KOPT-K1 (cell line): ENCODE results near the gene FOSB.

Source experiments
- H3K27ac ChIP-seq: fragments of 200-600 bp; sonication (generic); 2 replicates; pipeline ENCODE4 v1.5.1; 2016; ENCODE audit warnings: antibody characterized with exemption, mild to moderate bottlenecking, low read depth, low read length; ENCODE audit not compliant: poor library complexity, severe bottlenecking
- H3K36me3 ChIP-seq: fragments of 200-600 bp; sonication (generic); 2 replicates; pipeline ENCODE4 v1.5.1; 2017; ENCODE audit warnings: antibody characterized with exemption, mild to moderate bottlenecking, low read length, moderate library complexity; ENCODE audit not compliant: insufficient read depth
- H3K9me3 ChIP-seq: fragments of 200-600 bp; sonication (generic); 2 replicates; pipeline ENCODE4 v1.5.1; 2017; ENCODE audit warnings: antibody characterized with exemption, low read length, mild to moderate bottlenecking; ENCODE audit not compliant: insufficient read depth, poor library complexity, severe bottlenecking

The FOSB gene

GRCh38 chr19:45478454-45479238, 10.8 kb downstream of the FOSB start:
- no peaks in the 10 kb centered on the region for H3K9me3 ChIP-seq
- no peaks in the 10 kb centered on the region for H3K36me3 ChIP-seq
- peak overlapping the region; percentile 50 for H3K27ac ChIP-seq

DNA sequence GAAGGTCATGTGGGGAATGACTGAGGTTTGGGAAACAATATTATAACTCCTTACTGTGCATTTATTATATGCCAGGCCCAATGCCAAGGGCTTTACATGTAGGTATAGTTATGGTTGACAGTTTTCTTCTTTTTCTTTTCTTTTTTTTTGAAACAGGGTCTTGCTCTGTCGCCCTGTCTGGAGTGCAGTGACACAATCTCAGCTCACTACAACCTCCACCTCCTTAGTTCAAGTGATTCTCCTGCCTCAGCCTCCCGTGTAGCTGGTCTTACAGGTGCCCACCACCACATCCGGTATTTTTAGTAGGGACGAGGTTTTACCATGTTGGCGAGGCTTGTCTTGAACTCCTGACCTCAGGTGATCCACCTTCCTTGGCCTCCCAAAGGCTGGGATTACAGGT, 15.2 kb downstream of the FOSB start:
- Histone ChIP-seq H3K36me3 (no peaks in the 10 kb centered on the region), H3K9me3 (no peaks in the 10 kb centered on the region)

GRCh38 chr19:45484273-45484945, 16.6 kb downstream of the FOSB start:
- no peaks in the 10 kb centered on the region for H3K9me3 ChIP-seq
- no peak overlapping the region for H3K27ac ChIP-seq
- H3K36me3 ChIP-seq, result no peaks in the 10 kb centered on the region

More for the DNA sequence above, 15.2 kb downstream of the FOSB start:
- H3K27ac ChIP-seq, result no peak overlapping the region

- H3K9me3 ChIP-seq, result no peaks in the 10 kb centered on the region
- no peak overlapping the region for H3K27ac ChIP-seq
- no peaks in the 10 kb centered on the region for H3K36me3 ChIP-seq
Observed at GRCh38 chr19:45485305-45486077, 17.7 kb downstream of the FOSB start.

DNA sequence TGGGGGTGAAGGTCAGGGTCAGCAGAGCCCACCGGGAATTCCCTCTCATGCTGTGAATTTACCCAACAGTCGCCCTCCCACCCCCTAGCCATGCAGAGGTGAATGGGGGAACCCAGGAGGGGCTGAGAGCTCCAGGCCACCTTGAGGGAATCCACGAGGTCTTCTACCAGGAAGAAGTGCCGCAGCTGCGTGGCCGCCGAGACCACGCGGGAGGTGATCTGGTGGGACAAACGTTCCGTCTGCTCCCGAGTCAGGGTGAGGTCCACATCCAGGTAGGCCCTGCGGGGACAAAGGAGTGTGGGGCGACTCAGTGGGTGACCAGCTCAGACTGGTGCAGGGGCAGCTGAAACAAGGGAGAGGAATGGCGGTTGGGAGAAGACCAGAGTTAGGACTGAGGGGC, 20.9 kb downstream of the FOSB start:
- no peak overlapping the region for H3K27ac ChIP-seq
- no peaks in the 10 kb centered on the region for H3K9me3 ChIP-seq
- no peaks in the 10 kb centered on the region for H3K36me3 ChIP-seq

DNA sequence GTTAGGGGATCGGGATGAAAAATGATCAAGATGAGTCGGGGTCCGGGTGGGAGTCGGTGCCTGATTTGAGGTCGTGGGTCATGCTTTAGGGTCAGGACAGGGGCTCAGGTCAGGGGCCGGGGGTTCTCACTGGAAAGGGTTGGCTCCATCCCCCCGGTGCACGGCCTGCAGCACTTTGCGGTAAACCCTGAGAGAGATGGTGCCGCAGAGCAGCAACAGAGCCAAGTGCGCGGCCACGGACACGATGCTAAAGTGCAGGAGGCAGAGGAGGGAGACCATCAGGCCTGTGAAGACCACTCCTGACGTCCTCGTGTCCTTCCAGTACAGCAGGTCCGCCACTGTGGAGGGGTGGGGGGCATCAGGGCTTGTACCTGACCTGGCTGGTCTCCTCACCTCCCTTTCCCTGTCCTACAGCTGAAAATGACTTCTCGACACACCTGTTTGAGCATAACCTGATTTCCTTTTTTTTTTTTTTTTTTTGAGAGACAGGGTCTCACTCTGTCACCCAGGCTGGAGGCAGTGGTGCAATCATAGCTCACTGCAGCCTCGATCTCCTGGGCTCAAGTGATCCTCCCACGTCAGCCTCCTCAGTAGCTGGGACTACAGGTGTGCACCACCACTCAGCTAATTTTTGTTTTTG, 21.5 kb downstream of the FOSB start:
- H3K9me3 ChIP-seq, result no peaks in the 10 kb centered on the region
- H3K27ac ChIP-seq, result no peak overlapping the region
- no peaks in the 10 kb centered on the region for H3K36me3 ChIP-seq

GRCh38 chr19:45492137-45492626, 24.4 kb downstream of the FOSB start:
- no peaks in the 10 kb centered on the region for H3K36me3 ChIP-seq
- H3K27ac ChIP-seq, result no peak overlapping the region
- no peaks in the 10 kb centered on the region for H3K9me3 ChIP-seq

DNA sequence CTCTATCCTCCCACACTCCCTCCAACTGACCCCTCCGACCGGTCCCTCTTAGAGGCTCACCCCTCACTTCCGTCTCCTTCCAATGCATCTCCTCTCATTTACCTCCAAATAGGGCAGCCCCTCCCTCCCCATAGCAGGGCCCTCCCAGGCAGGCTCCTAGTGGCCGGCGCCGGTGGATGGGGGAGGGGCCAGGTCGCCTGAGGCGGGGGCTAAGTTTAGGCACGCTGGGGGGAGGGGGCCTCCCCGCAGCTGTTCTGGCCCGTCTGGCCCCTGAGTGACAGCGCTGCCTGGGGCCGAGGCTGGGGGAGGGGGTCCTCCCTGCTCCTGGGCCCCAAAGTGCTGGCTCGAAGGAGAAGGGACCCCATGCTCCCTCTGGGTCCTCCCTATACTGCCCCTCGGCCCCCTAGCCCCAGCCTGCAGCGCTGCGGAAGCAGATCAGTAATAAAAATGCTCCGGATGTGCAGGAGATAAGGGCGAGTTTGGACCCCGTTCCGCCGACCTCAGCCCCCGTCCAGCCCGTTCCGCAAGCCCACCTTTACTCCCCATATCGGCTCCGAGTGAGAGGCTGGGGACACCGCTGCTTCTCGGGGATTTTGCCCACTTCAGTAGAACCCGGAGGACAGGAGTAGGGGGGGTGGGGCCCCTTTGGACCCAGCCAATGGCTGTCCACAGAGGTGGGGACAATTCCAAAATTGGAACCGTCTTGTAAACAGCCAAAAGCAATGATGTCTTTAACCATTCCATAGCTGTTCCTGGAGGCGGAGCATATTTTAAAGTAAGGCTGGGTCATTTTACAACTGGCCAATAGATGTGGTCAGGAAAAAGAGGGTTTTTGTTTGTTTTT, 25.1 kb downstream of the FOSB start:
- no peaks in the 10 kb centered on the region for H3K36me3 ChIP-seq
- H3K27ac ChIP-seq, result no peak overlapping the region
- no peaks in the 10 kb centered on the region for H3K9me3 ChIP-seq

- Histone ChIP-seq H3K36me3 (no peaks in the 10 kb centered on the region), H3K27ac (no peak overlapping the region), H3K9me3 (no peaks in the 10 kb centered on the region)
Observed at GRCh38 chr19:45494261-45494916, 26.6 kb downstream of the FOSB start.

DNA sequence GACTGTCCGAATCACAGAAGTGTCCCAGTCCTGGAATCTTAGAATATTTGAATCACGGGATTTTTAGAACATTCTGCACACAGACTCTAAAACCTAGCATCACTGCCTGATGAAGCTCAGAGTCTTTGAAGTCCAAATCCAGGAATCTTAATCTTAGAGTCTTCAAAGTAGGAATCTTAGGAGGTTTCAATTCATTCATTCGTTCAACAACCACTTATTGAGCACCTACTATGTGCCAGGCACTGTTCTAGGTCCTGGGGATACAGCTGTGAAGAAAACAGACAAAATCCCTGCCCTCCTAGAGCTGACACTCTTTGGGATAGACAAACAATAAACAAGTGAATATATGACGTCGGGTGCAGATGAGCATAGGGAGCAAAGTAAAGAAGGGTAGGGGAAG, 27.4 kb downstream of the FOSB start:
- no peaks in the 10 kb centered on the region for H3K36me3 ChIP-seq
- H3K27ac ChIP-seq, result no peak overlapping the region
- no peaks in the 10 kb centered on the region for H3K9me3 ChIP-seq

- Histone ChIP-seq H3K9me3 (no peaks in the 10 kb centered on the region), H3K36me3 (no peaks in the 10 kb centered on the region), H3K27ac (no peak overlapping the region)
Observed at GRCh38 chr19:45496349-45496953, 28.7 kb downstream of the FOSB start.

DNA sequence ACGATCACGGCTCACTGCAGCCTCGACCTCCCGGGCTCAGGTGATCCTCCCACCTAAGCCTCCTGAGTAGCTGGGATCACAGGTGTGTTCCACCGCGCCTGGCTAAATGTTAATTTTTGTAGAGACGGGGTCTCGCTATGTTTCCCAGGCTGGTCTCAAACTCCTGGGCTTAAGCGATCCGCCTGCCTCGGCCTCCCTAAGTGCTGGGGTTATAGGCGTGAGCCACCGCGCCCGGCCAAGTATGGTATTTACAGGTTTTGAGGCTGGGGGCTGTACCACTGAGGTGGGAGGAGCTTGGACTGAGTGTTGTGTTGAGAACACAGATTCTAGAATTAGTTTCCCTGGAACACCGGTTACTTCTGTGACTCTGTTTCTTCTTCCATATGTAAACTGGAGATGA, 30.0 kb downstream of the FOSB start:
- Histone ChIP-seq H3K36me3 (no peaks in the 10 kb centered on the region), H3K27ac (no peak overlapping the region), H3K9me3 (no peaks in the 10 kb centered on the region)

GRCh38 chr19:45498411-45499195, 30.8 kb downstream of the FOSB start, which contains the start of gene PPM1N:
Gene PPM1N (plus strand): TSS chr19:45498443. CDS start chr19:45498473, 30 bp downstream.
- H3K9me3 ChIP-seq, result no peaks in the 10 kb centered on the region
- no peaks in the 10 kb centered on the region for H3K36me3 ChIP-seq
- no peak within 1 kb of the TSS for H3K27ac ChIP-seq
